ENCODE measurements around the gene HK1. TPM values are rescaled to one million over a fixed set of nuclear protein-coding genes. Genes with fewer than 3 reads are reported as not detected.
"Not testable (repeated sequence)": the region's sequence is repeated elsewhere in the genome, so short reads cannot be mapped to it uniquely, and the experiment has no call there.

Gene HK1
- total RNA-seq, 1 donor from 2014 or later = 61.3 TPM

DNA sequence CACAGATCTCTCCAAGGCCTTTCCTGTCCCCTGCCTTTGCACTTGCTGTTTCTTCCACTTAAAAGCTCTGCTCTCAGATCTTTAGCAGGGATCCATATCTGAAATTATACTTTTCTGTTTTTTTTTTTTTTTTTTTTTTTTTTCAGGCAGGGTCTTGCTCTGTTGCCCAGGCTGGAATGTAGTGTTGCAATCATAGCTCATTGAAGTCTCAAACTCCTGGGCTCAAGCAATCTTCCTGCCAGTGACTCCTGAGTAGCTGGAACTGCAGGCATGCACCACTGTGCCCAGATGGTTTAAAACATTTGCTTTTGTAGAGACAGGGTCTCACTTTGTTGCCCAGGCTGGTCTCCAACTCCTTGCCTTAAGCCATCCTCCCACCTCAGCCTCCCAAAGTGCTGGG, 167.9 kb downstream of the HK1 start:
- H3K4me1 Mint-ChIP-seq (ENCODE audit: unreplicated experiment) = peaks cover 9% of the 10 kb centered on the region
- no peak overlapping the region for H3K27ac Mint-ChIP-seq (ENCODE audit: unreplicated experiment)
- H3K9me3 Mint-ChIP-seq (ENCODE audit: unreplicated experiment) = no peaks in the 10 kb centered on the region
- H3K27me3 Mint-ChIP-seq (ENCODE audit: unreplicated experiment) = no peaks in the 10 kb centered on the region
- H3K36me3 Mint-ChIP-seq (ENCODE audit: unreplicated experiment) = no peaks in the 10 kb centered on the region
- DNase-seq (ENCODE audit: extremely low spot score, unreplicated experiment) = no peak
- TF ChIP-seq, protein P1, sequence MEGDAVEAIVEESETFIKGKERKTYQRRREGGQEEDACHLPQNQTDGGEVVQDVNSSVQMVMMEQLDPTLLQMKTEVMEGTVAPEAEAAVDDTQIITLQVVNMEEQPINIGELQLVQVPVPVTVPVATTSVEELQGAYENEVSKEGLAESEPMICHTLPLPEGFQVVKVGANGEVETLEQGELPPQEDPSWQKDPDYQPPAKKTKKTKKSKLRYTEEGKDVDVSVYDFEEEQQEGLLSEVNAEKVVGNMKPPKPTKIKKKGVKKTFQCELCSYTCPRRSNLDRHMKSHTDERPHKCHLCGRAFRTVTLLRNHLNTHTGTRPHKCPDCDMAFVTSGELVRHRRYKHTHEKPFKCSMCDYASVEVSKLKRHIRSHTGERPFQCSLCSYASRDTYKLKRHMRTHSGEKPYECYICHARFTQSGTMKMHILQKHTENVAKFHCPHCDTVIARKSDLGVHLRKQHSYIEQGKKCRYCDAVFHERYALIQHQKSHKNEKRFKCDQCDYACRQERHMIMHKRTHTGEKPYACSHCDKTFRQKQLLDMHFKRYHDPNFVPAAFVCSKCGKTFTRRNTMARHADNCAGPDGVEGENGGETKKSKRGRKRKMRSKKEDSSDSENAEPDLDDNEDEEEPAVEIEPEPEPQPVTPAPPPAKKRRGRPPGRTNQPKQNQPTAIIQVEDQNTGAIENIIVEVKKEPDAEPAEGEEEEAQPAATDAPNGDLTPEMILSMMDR (IDR thresholded peaks at IDR 0.05) = no peak
- H3K4me3 Mint-ChIP-seq (ENCODE audit: unreplicated experiment) = no peak overlapping the region

GRCh38 chr10:69446650-69447151, 168.4 kb downstream of the HK1 start:
- Mint-ChIP-seq H3K4me1 (ENCODE audit: unreplicated experiment) (peaks cover 10% of the 10 kb centered on the region), H3K27ac (ENCODE audit: unreplicated experiment) (no peak overlapping the region), H3K4me3 (ENCODE audit: unreplicated experiment) (no peak overlapping the region), H3K36me3 (ENCODE audit: unreplicated experiment) (no peaks in the 10 kb centered on the region), H3K9me3 (ENCODE audit: unreplicated experiment) (no peaks in the 10 kb centered on the region), H3K27me3 (ENCODE audit: unreplicated experiment) (no peaks in the 10 kb centered on the region)
- TF ChIP-seq, protein P1 (IDR thresholded peaks at IDR 0.05) = no peak
- DNase-seq (ENCODE audit: extremely low spot score, unreplicated experiment) = no peak

DNA sequence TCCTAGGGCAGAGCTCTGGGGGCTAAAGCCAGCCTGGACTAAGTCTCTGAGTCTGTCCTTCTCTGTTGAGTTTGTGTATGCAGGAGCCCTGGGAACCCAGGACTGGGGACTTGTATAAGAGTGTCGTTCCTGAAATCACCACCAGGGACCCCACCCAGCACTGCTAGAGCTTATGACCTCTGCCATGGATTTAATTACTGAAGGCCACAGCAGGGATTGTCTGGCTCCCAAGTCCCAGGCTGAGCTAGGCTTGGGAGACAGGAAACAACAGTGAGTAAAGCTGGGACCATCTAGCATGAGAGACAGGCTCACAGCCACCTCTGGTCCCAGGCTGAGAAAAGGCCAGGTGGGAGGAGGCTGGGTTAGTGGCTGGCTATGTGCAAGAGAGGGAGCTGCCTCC, 171.5 kb downstream of the HK1 start:
- Mint-ChIP-seq H3K4me1 (ENCODE audit: unreplicated experiment) (peaks cover 12% of the 10 kb centered on the region), H3K27me3 (ENCODE audit: unreplicated experiment) (peaks cover 9% of the 10 kb centered on the region), H3K27ac (ENCODE audit: unreplicated experiment) (no peak overlapping the region), H3K4me3 (ENCODE audit: unreplicated experiment) (no peak overlapping the region), H3K9me3 (ENCODE audit: unreplicated experiment) (no peaks in the 10 kb centered on the region), H3K36me3 (ENCODE audit: unreplicated experiment) (no peaks in the 10 kb centered on the region)
- no peak for DNase-seq (ENCODE audit: extremely low spot score, unreplicated experiment)
- TF ChIP-seq, protein P1 (IDR thresholded peaks at IDR 0.05) = peak; percentile 48

DNA sequence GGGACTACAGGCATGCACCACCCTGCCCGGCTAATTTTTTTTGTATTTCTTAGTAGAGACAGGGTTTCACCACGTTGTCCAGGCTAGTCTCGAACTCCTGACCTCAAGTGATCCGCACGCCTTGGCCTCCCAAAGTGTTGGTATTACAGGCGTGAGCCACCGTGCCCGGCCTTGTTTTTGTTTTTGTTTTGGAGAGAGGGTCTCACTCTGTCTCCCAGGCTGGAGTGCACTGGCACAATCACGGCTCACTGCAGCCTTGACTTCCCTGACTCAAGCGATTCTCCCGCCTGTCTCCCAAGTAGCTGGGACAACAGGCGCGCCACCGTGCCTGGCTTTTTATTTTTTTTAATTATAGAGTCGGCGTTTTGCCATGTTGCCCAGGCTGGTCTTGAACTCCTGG, 172.1 kb downstream of the HK1 start:
- not testable (repeated sequence) for H3K27me3 Mint-ChIP-seq (ENCODE audit: unreplicated experiment); DNase-seq (ENCODE audit: extremely low spot score, unreplicated experiment); H3K36me3 Mint-ChIP-seq (ENCODE audit: unreplicated experiment); H3K4me3 Mint-ChIP-seq (ENCODE audit: unreplicated experiment); H3K9me3 Mint-ChIP-seq (ENCODE audit: unreplicated experiment); H3K27ac Mint-ChIP-seq (ENCODE audit: unreplicated experiment)
- peaks cover 12% of the 10 kb centered on the region for H3K4me1 Mint-ChIP-seq (ENCODE audit: unreplicated experiment)

GRCh38 chr10:69451209-69451783, 173.0 kb downstream of the HK1 start, which contains the start of gene TSPAN15:
Gene TSPAN15 (plus strand): TSS chr10:69451465. CDS start chr10:69451595, 130 bp downstream.
- DNase-seq (ENCODE audit: extremely low spot score, unreplicated experiment) = peak; percentile 89
- Mint-ChIP-seq H3K27me3 (ENCODE audit: unreplicated experiment) (peaks cover 9% of the 10 kb centered on the region), H3K4me3 (ENCODE audit: unreplicated experiment) (peak within 1 kb of the TSS; percentile 81), H3K27ac (ENCODE audit: unreplicated experiment) (no peak within 1 kb of the TSS), H3K9me3 (ENCODE audit: unreplicated experiment) (no peaks in the 10 kb centered on the region), H3K36me3 (ENCODE audit: unreplicated experiment) (no peaks in the 10 kb centered on the region), H3K4me1 (ENCODE audit: unreplicated experiment) (peaks cover 12% of the 10 kb centered on the region)
- TF ChIP-seq, protein P1 (IDR thresholded peaks at IDR 0.05) = no peak

Other genes with a start within 250 kb of the HK1 start
- gene SRGN, start 190.4 kb upstream of the HK1 start, total RNA-seq = 30.0 and 35.9 TPM in 2 replicates
- gene VPS26A, start 154.3 kb upstream of the HK1 start, total RNA-seq = 59.4 and 62.2 TPM in 2 replicates
- gene SUPV3L1, start 98.3 kb upstream of the HK1 start, total RNA-seq = 27.3 and 30.5 TPM in 2 replicates
- gene HKDC1, start 58.2 kb upstream of the HK1 start, total RNA-seq = 0.19 TPM in 1 of 2 replicates, not detected in the other
- gene TACR2, start 138.4 kb downstream of the HK1 start, total RNA-seq = not detected in 2 replicates
- 0.94 TPM in 1 of 2 replicates, not detected in the other for gene TSPAN15, start 173.0 kb downstream of the HK1 start, total RNA-seq